Endothelial cell of hepatic sinusoid (primary cell): ENCODE data around the gene SELENOF.

ENCODE experiments used
- in situ Hi-C: cut with HindIII; loops from 2 replicates; pipeline ENCODE4 v1.10.0; 2017; ENCODE audit warnings: low sequenced_read_pairs

Gene SELENOF

DNA sequence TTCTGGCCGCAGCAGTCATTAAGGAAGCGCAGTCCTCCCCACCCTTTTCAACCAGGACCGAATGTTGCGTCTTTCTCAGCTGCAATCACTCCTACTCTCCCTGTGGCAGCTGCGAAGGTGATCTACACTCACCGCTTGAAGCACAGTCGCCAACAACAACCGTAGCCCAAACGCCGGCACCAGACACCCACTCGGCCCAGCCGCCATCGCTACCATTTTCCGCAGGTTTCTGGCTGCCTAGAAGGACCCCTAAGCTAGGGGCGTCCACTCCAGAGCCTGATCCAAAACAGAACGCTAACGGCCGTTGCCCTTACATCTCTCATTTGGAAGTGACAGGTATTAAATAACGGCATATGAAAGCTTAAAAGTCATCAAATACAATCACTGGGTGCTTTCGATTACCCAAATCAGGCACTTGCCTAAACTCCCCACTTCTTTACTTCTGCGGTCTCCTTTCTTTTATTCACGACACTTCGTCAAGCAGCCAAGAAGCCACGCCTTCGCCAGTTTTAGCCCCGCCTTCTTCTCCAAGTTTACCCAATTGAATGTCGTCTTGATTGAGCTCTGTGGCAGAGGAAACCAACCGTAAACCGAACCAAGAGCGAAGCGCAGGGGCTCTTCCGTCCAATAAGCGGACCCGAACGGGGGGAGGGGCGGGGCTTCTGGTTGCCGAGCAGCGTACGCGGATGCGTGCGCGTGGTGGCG lies at the start of gene SELENOF:
SELENOF (minus strand) TSS at position 231 of the 705 bp plus-strand sequence; CDS start at position 216, 15 bp downstream.
- in situ Hi-C loops, result loop anchor here (10.0 kb wide), 1 partner anchor 139 kb away; no protein-coding TSS in a partner anchor

DNA sequence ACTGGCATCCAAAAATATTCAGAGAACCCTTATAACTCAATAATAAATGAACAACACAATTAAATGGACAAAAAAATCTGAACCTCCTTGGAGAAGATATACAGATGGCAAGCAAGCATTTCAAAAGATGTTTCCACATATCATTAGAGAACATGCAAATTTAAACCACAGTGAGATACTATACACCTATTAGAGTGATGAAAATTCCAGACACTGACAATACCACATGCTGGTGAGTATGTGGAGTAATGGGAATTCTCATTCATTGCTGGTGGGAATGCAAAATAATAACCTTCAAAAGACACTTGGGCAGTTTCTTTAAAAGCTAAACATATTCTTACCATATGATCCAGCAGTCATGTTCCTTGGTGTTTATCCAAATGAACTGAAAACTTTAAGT lies 46.6 kb upstream of the SELENOF start:
- in situ Hi-C loops, result no loop called here

DNA sequence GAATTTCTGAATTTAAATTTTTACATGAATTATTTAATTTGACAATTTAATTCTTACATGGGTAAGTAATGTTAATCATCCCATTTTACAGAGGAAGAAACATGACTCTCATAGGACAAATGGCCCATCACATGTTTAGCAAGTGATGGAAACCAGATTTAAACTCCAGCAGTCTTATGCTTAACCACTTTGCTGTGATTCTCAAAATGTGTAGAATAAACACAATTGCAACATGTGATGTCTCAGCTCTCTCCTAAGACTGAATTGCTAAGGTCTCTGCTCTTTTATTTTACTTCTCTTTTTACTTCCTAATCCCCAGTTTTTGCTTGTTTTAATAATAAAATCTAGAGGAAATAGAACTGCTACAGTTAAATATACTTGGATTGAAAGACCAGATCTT lies 43.3 kb upstream of the SELENOF start:
- in situ Hi-C loops, result no loop called here

- in situ Hi-C loops, result no loop called here
These were observed 42.3 kb upstream of the SELENOF start for GRCh38 chr1:86956221-86956620.

GRCh38 chr1:86955678-86956077 lies 41.8 kb upstream of the SELENOF start:
- in situ Hi-C loops, result no loop called here

DNA sequence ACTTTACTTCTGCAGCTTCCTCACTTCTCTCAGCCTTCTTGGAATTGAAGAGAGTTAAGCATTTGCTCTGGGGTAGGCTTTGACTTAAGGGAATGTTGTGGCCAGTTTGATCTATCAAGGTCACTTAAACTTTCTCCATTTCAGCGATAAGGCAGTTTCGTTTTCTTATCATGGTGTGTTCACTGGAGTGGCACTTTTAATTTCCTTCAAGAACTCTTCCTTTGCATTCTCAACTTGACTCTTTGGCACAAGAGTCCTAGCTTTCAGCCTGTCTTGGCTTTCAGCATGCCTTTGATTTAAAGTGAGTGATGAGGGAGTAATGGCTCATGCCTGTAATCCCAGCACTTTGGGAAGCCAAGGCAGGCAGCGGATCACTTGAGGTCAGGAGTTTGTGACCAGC lies 39.2 kb upstream of the SELENOF start:
- in situ Hi-C loops, result no loop called here

- in situ Hi-C loops, result no loop called here
These were observed 37.5 kb upstream of the SELENOF start for GRCh38 chr1:86951430-86951829.

DNA sequence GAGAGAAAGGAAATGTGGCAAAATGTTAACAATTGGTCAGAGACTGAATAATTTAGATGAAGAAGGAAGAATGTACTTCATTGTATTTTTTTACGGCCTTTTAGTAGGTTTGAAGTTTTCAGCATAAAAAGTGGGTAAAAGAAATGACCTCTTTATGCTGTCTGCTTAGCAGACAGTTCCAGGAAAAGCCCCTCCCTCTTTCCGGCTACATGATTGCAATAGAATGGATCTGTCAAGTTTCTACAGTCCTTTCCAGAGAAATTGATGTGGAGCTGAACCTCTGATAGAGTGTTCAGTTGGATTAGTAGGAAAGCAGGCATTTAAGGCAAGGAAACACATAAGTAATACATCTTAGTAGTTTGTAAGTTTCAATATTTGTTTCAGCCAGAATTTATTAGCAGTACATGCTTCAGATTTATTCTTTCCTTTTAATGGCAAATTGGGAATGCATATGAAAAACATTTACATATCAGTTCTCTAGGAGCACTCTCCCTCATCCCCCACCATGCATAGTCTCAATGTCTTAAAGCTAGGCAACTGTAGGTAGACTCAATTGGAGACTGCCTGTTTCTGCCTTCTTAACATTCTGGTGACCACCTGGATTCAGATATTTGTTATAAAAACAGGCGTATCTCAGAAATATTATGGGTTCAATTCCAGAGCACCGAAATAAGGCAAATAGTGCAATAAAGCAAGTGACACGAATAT lies 36.9 kb upstream of the SELENOF start:
- in situ Hi-C loops, result no loop called here

DNA sequence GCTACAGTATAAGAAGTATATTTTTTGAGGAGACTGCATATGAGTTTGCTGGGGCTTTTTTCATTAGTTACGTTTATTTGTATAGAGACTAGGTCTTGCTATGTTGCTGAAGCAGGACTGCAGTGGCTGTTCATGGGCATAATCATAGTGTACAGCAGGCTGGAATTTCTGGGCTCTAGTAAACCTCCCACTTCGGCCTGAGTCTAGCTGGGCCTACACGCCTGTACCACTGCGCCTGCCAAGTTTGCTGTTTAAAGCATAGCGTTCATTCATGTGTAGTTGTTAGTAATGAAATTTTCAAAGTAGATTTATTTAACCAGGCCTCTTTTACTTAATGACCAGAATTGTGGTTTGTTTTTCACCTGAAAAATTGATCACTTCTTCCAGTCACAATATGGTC lies 34.3 kb upstream of the SELENOF start:
- in situ Hi-C loops, result no loop called here

DNA sequence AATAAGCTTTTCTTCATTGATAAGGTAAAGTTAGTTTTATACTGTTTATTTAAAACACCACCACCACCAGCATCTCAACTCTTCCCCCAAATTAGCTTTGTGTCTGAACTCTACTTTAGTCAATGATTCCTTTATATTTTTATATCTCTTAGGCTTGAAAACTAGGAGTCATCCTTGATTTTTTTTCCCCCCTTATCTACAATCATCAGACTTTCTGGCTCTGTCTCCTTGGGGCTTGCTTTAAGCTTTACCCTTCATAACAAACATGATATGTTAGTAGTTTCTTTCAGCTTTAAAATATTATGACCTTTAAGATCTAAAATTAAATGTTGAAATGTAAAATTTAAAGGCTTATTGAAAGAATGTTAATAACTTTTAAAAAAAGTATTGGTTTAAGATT lies 28.8 kb upstream of the SELENOF start:
- in situ Hi-C loops, result no loop called here

GRCh38 chr1:86942042-86942441 lies 28.1 kb upstream of the SELENOF start:
- in situ Hi-C loops, result no loop called here

DNA sequence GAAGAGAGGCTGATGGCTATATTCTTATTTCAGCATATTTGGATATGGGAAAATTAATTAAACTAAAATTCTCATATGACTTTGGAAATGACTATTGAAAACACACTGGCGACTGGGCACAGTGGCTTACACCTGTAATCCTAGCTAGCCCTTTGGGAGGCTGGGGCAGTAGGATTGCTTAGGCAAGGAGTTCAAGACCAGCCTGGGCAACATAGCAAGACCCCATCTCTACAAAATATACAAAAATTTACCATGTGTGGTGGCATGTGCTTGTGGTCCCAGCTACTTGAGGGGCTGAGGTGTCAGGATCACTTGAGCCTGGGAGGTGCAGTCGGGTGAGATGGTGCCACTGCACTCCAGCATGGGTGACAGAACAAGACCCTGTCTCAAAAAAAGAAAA lies 26.7 kb upstream of the SELENOF start:
- in situ Hi-C loops, result no loop called here

GRCh38 chr1:86939406-86939805 lies 25.5 kb upstream of the SELENOF start:
- in situ Hi-C loops, result no loop called here

GRCh38 chr1:86938855-86939254 lies 24.9 kb upstream of the SELENOF start:
- in situ Hi-C loops, result no loop called here

DNA sequence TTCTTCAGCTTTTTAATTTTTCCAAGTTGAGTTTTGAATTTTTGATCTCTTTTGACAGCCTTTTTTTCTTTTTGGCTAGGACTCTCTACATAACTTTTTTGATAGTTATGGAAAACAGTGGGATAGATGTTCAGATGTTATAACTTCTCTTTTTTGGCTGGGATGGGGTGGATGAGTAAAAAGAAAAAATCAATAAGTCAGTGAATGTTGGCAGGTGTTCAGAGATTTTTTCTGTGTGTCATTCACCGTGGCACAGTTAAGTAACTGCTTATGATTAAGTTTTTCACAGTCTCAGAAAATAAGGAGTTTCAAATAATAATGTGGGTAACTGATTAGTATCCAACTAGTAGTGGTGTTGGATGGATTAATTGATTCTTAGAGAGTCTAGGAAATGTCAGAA lies 24.5 kb upstream of the SELENOF start:
- in situ Hi-C loops, result no loop called here

- in situ Hi-C loops, result no loop called here
These were observed 19.8 kb upstream of the SELENOF start for GRCh38 chr1:86933562-86934377.

DNA sequence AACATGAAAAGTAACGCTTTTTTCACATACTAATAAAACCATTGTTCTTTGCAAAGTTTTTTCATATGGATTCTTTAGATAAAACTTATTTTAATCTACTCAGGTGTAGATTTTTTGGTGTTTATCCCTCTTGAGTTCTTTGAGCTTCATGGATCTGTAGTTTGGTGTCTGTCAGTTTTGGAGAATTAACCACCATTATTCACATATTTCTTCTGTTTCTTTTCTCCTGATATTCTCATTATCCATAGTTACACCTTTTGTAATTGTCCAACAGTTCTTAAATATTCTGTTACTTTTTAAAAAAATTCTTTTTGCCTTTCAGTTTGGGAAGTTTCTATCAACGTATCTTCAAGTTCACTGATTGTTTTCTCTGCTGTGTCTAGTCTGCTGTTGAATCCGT lies 19.1 kb upstream of the SELENOF start:
- in situ Hi-C loops, result no loop called here

GRCh38 chr1:86928819-86929218 lies 14.9 kb upstream of the SELENOF start:
- in situ Hi-C loops, result loop anchor here (5.0 kb wide), 1 partner anchor 63 kb away; no protein-coding TSS in a partner anchor

DNA sequence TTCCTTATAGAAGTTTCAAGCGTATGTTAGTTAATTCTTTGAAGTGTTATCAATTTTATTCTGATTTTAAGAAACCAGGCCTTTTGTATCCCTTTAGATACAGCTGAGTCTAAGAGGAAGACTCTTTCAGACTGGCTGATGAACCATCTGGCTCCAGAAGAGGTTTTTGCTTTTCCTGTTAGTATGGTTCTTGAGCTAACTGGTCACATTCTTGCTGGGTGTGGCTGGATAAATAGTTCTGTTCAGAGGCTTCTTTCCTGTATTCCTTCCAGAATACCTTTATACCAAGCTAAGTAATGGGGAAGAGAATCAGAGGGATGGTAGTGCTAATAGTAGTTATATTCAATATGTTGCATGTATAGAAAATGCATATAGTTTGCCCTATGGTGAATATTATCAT lies 13.0 kb upstream of the SELENOF start:
- in situ Hi-C loops, result loop anchor here (5.0 kb wide), 1 partner anchor 65 kb away; no protein-coding TSS in a partner anchor

DNA sequence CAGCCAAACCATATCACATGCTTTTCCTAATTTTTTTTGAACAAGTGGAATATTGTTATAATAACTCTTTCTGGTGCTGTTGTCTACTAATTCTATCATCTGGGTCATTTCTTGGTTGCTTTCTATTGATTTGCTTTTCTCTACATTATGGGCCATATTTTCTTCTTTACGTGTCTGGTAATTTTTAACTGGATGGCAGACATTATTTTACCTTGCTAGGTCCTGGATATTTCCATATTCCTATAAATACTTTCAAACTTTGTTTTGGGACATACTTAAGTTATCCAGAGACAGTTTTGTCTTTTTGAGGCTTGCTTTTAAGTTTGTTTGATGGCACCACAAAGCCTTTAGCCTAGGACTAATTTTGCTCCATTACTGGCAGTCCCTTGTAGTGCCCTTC lies 11.8 kb upstream of the SELENOF start:
- in situ Hi-C loops, result loop anchor here (5.0 kb wide), 1 partner anchor 67 kb away; no protein-coding TSS in a partner anchor

- in situ Hi-C loops, result no loop called here
These were observed 10.5 kb upstream of the SELENOF start for GRCh38 chr1:86924324-86924960.
